Metanephros (tissue), 2 donors: ENCODE results near the gene MED6. TPM values are rescaled to one million over a fixed set of nuclear protein-coding genes. Genes with fewer than 3 reads are reported as not detected.

Experiments
- small RNA-seq: library from RNA; depleted of rRNA; stranded (forward); fragments of <200 nt; gene quantifications from one replicate; pipeline ENCODE3, GENCODE V24; 2014; ENCODE audit warnings: low replicate concordance
- total RNA-seq: library from RNA; depleted of rRNA; stranded (reverse); fragments of >200 nt; gene quantifications from one replicate; pipeline ENCODE4 v1.2.3, GENCODE V29; 2014

The MED6 gene, protein sequence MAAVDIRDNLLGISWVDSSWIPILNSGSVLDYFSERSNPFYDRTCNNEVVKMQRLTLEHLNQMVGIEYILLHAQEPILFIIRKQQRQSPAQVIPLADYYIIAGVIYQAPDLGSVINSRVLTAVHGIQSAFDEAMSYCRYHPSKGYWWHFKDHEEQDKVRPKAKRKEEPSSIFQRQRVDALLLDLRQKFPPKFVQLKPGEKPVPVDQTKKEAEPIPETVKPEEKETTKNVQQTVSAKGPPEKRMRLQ
- 44.8 TPM for total RNA-seq

DNA sequence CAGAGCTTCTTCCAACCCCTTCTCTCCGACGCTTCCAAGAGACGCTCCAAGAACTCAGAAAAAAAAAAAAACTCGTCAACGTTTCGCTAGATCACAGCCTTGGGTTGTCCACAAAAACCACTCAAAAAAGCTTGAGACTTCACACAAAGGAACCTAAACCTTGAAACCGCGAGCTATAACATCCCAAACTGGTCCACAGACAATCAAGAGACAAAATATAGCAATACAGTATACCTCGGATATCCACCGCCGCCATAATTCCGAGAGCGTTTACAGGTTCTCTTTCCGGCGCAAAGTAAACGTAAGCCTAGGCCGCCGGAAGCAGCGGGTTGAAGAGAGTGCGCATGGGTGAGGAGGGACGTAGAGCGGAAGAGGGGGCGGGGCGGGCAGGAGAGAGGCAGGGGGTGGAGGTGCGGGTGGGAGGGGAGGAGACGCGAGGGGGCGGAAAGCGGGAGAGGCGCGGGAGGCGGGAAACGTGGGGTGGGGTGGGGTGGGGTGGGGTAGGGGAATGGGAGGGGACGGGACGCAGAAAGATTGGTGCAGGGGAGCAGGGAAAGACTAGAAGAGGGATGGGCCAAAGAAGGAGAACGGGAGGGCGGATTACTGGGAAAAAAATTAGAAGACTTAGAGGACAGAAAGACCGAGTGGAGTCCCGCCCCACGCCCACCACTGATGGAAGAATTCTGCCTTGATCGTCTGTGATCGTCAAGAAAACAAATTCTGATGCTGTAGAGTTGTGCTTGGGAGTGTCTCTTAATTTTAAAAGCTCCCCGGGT is at the start of gene MED6:
Gene MED6 (minus strand): TSS at position 274 of the 776 bp plus-strand sequence. CDS start 18 bp downstream, at position 256.

DNA sequence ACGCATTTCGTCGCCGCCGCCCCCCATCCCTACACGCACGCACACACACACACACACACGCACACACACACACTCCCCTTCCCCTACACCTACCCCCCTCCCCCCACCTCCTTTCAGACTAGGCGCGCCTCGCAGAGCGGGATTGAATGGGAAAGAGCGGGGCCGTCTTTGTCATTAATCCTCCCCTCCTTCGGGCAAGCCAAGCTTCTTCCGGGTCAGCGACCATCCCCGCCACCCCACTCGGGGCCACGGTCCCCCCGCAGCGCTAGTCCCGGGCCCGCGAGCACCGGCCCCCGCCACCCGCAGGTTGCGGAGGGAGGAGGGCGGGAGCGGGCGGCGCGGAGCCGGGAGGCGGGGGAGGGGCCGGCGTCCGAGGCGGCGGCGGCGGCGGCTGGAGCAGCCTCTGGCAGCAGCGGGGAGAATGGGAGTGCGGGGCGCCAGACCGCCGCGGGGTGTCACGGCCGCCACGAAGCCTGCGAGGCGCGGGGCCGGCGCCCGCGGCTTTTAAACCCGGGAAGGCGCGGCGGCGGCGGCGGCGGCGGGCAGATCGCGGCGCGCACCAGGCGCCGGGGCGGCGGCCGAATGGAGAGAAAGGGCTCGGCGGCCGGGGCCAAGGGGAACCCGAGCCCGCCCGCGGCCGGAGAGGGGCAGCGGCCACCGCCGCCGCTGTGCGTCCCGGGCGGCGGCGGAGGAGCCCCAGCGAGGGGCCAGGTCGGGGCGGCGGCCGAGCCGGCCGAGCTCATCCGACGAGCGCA is 41.3 kb upstream of the MED6 start, which contains the start of gene TTC9:
Gene TTC9 (plus strand): TSS at position 369 of the 755 bp plus-strand sequence. CDS start 214 bp downstream, at position 583.

GRCh38 chr14:70534904-70535303 is 65.6 kb downstream of the MED6 start, which contains the start of gene ADAM20:
TSS of gene ADAM20 (minus strand) at chr14:70535004. CDS start at chr14:70524757, 10,247 bp downstream.

Small RNA genes within 50 kb of the gene (small RNA-seq; reads per million reads assigned to genes)
- gene RN7SL77P: not detected

Other genes starting within 250 kb of the MED6 start
- gene COX16, start 241.0 kb downstream of the MED6 start, total RNA-seq: 27.3 TPM
- 34.7 TPM for gene SYNJ2BP, start 183.6 kb downstream of the MED6 start, total RNA-seq
- not detected for gene ADAM21, start 148.5 kb downstream of the MED6 start, total RNA-seq
- gene ADAM20, start 65.7 kb downstream of the MED6 start, total RNA-seq: 3.2 TPM
- gene TTC9, start 41.3 kb upstream of the MED6 start, total RNA-seq: 1.8 TPM
- 4.0 TPM for gene MAP3K9, start 208.9 kb upstream of the MED6 start, total RNA-seq